GM13977 (cell line): ENCODE results near the gene SDF4.

Experiments used
- DNase-seq: peaks from one replicate; pipeline ENCODE4 v3.0.0; 2012; ENCODE audit warnings: low spot score
- CTCF ChIP-seq: IDR thresholded peaks from 2 replicates; pipeline ENCODE4 v1.5.1; 2012; ENCODE audit warnings: mild to moderate bottlenecking, control low read depth; ENCODE audit not compliant: insufficient read depth; ENCODE audit errors: extremely low read depth, missing control alignments
- in situ Hi-C: fragments of 300-500 bp; cut with MboI; formaldehyde crosslinking; loops from one replicate; pipeline ENCODE4 v1.12.0; 2022; ENCODE audit warnings: low sequenced_read_pairs, low pct_unique_long_range_greater_than_20kb, mixed read lengths, inconsistent platforms; ENCODE audit not compliant: unreplicated experiment

Gene SDF4

GRCh38 chr1:1191734-1192133 is 40.1 kb downstream of the SDF4 start:
- no peak for DNase-seq
- in situ Hi-C loops, result no loop called here
- TF ChIP-seq CTCF, result no peak

- no peak for TF ChIP-seq CTCF
- in situ Hi-C loops, result no loop called here
- no peak for DNase-seq
Observed at GRCh38 chr1:1189111-1189510, 42.7 kb downstream of the SDF4 start.

- in situ Hi-C loops, result no loop called here
- no peak for DNase-seq
- no peak for TF ChIP-seq CTCF
Observed at GRCh38 chr1:1187938-1188337, 43.9 kb downstream of the SDF4 start.

GRCh38 chr1:1185101-1185765 is 46.6 kb downstream of the SDF4 start:
- DNase-seq, result no peak
- no peak for TF ChIP-seq CTCF
- in situ Hi-C loops, result no loop called here

GRCh38 chr1:1183833-1184775 is 47.7 kb downstream of the SDF4 start:
- in situ Hi-C loops, result no loop called here
- DNase-seq, result no peak
- TF ChIP-seq CTCF, result no peak

GRCh38 chr1:1183221-1183747 is 48.5 kb downstream of the SDF4 start:
- no peak for DNase-seq
- no peak for TF ChIP-seq CTCF
- in situ Hi-C loops, result no loop called here
